DMS79 treated with DMSO at 0.1 percent for 48 hours (cell line): ENCODE data around the gene TES.
"Not testable (repeated sequence)": the region's sequence is repeated elsewhere in the genome, so short reads cannot be mapped to it uniquely, and the experiment has no call there.

Source experiments
- DNase-seq: peaks from one replicate; lab custom pipeline; 2025; lab: John Stamatoyannopoulos, UW

Gene TES

DNA sequence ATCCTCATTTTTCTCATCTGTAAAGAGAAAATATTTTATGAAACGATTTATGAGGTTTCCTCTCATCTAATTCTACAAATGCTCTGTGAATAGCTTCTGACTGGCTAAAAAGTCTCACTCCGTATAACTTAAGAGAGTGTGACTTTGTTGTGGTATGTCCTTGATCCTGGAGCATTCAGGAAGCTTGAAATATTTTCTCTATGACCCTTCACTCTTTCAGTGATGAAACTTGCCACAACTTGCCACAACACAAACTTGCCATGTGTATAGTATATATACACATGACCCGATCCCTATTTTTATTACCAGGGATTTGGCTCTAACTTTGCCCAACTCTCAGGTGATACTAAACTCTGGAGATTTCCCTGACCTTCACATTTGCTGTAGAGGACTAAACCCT is 74.1 kb downstream of the TES start:
- DNase-seq = no peak

- DNase-seq = no peak
Measured at GRCh38 chr7:116285252-116285651, 74.9 kb downstream of the TES start.

GRCh38 chr7:116290740-116291139 is 80.4 kb downstream of the TES start:
- no peak for DNase-seq

DNA sequence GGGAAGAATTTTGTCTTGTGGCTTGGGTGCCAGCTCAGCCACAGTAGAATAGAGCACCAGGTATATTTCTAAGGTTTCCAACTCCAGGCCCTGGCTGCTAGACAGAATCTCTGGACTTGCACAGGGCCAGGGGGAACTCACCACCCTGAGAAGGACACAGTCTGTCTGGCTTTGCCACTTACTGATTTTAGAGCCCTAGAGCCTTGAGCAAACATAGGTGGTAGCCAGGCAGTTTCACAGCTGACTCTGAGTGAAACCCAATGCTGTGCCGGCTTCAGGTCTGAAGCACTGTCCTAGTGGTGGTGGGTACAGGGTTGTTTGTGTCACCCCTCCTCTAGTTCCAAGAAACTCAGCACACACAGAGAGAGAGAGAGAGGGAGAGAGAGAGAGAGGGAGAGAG is 81.6 kb downstream of the TES start:
- DNase-seq = no peak

DNA sequence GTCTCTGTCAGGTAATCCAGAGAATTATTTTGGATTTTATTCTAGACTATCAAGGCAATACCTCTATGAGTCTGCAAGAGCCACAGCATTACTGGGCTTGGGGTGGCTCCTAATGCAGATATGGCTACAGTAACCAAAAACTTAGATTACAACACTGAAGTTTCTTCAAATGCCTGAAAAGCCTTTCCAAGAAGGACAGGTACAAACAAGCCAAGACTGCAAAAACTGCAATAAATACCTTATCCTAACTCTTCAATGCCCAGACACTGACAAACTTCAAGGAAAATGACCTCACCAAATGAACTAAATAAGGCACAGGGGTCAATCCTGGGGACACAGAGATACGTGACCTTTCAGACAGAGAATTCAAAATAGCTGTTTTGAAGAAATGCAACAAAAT is 82.0 kb downstream of the TES start:
- no peak for DNase-seq

DNA sequence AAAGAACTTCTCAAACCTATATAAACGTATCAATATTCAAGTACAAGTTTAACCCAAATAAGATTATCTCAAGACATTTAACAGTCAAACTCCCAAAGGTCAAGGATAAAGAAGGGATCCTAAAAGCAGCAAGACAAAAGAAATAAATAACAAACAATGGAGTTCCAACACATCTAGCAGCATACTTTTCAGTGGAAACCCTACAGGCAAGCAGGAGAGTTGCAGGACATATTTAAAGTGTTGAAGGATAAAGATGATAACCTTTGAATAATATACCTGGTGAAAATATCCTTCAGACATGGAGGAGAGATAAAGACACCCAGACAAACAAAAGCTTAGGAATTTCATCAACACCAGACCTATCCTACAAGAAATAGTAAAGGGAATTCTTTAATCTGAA is 82.8 kb downstream of the TES start:
- DNase-seq = no peak

- DNase-seq = no peak
Measured at GRCh38 chr7:116293633-116294032, 83.3 kb downstream of the TES start.

DNA sequence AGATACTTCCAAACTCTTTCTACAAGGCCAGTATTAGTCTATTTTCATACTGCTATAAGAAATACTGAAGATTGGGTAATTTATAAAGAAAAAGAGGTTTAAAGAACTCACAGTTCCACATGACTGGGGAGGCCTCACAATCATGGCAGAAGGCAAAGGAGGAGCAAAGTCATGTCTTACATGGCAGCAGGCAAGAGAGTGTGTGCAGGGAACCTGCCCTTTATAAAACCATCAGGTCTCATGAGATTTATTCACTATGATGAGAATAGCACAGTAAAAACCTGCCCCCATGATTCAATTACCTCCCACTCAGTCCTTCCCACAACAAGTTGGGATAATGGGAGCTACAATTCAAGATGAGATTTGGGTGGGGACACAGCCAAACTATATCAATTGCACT is 85.6 kb downstream of the TES start:
- DNase-seq = not testable (repeated sequence)

DNA sequence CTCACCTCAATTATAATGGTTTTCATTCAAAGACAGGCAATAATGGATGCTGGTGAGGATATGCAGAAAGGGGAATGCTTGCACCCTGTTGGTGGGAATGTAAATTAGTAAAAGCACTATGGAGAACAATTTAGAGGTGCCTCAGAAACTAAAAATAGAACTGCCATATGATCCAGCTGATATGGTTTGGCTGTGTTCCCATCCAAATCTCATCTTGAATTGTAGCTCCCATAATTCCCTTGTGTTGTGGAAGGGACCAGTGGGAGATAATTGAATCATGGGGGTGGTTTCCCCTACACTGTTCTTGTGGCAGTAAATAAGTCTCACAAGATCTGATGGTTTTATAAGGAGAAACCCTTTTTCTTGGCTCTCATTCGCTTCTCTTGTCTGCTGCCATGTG is 87.7 kb downstream of the TES start:
- no peak for DNase-seq

GRCh38 chr7:116298576-116298975 is 88.2 kb downstream of the TES start:
- DNase-seq = no peak

GRCh38 chr7:116305485-116306408 is 95.4 kb downstream of the TES start:
- no peak for DNase-seq

DNA sequence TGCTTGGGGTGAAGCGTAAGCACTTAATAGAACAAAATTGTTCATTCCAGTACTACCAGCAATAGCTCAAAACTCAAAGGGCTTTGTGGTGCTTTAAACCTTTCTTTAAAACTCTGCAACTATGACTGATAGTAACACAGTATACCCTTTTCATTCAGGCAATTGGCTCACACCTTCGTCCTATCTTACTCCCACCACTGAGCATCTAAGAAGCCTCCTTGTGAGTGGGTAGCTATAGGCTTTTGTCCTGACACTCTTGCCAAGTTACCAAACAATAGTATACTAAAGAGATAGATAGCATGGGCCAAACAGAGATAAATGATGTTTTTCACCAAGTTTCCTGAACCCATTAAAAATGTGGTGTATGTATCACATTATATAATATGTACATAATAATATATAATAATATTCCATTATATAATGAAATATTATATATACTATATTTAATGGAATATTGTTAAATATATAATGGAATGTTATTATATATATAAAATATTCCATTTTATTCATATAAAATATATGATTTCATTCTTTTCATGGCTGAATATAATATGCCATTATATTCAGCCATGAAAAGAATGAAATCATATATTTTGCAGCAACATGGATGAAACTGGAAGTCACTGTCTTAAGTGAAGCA is 96.2 kb downstream of the TES start:
- no peak for DNase-seq

- no peak for DNase-seq
Measured at GRCh38 chr7:116307253-116307652, 96.9 kb downstream of the TES start.
